C4-2B (cell line): Measurements from ENCODE around the gene ZFYVE1.

Source experiments
- ZFX ChIP-seq: fragments of 450-650 bp; IDR thresholded peaks from 2 replicates; pipeline ENCODE4 v1.6.1; 2017
- TF ChIP-seq, protein P1 (sequence below): fragments of 450-650 bp; conservative IDR thresholded peaks from 2 replicates; pipeline ENCODE4 v1.5.1; 2017; ENCODE audit warnings: mild to moderate bottlenecking

DNA sequence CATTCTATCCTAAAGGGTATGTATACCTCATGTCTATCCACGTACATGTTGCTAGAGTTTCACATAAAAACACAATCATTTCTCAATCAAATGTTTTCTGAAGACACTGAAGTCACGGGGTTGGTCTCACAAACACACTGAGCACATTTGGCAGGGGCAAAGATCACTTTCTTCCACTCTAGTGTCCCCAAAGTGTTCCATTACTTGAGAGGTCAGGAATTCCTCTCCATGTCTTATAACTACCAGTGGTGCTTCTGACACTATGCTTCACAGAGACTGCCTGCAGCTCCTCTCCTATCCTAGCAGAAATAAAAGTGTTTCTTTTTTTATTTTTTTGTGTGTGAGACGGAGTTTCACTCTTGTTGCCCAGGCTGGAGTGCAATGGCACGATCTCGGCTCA is 19.1 kb downstream of the ZFYVE1 start:
- TF ChIP-seq, protein P1, sequence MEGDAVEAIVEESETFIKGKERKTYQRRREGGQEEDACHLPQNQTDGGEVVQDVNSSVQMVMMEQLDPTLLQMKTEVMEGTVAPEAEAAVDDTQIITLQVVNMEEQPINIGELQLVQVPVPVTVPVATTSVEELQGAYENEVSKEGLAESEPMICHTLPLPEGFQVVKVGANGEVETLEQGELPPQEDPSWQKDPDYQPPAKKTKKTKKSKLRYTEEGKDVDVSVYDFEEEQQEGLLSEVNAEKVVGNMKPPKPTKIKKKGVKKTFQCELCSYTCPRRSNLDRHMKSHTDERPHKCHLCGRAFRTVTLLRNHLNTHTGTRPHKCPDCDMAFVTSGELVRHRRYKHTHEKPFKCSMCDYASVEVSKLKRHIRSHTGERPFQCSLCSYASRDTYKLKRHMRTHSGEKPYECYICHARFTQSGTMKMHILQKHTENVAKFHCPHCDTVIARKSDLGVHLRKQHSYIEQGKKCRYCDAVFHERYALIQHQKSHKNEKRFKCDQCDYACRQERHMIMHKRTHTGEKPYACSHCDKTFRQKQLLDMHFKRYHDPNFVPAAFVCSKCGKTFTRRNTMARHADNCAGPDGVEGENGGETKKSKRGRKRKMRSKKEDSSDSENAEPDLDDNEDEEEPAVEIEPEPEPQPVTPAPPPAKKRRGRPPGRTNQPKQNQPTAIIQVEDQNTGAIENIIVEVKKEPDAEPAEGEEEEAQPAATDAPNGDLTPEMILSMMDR, result no peak
- no peak for TF ChIP-seq ZFX
